HT1080 (cell line): Measurements from ENCODE around the gene RALGPS2. TPM values are rescaled to one million over a fixed set of nuclear protein-coding genes. Genes with fewer than 3 reads are reported as not detected.

Experiments
- DNase-seq: peaks from one replicate; pipeline ENCODE4 v3.0.0-alpha.2; 2015; ENCODE audit warnings: low read depth
- total RNA-seq: library from RNA; depleted of rRNA; stranded (reverse); fragments of >200 nt; shearing (Covaris generic); gene quantifications from 2 replicates; pipeline ENCODE4 v1.2.3, GENCODE V29; 2014

The RALGPS2 gene
- total RNA-seq, 1 experiment from 2014 or later: 9.4 TPM

DNA sequence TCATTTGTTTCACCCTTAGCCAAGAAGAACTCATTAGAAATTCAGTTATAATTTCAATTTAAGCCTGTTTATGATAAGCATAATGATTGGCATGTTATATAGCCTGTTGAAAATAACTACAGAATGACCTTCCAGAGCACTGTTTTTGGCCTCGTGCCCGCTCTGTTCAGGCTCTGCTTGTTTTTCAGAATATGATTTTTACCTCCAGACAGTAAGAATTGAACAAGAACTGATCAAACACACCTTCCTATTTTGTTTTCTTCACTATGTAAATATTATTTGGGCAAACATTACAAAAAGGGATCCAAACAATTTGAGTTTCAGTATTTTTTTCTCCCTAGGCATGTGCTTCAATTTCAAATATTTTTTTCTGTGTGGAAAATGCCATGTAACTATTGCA lies 193.9 kb downstream of the RALGPS2 start:
- no peak for DNase-seq

DNA sequence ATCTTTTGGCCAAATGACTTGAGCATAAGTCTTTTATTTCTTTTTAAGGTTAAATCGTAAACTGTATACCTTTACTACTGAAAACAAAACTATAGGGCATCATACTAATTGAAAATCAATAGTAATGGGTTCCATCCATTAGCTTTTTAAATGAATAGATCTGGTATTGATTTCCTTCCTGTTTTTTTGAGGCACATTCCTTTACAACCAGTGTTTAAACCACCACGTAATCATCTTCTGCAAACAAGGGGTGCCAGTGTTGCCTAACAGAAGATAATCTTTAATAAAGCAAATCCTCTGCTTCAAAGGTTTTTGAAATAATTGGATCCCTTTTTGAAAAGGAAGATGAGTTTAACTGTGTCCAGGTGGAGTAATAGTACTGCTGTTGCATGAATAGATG lies 194.5 kb downstream of the RALGPS2 start:
- no peak for DNase-seq

DNA sequence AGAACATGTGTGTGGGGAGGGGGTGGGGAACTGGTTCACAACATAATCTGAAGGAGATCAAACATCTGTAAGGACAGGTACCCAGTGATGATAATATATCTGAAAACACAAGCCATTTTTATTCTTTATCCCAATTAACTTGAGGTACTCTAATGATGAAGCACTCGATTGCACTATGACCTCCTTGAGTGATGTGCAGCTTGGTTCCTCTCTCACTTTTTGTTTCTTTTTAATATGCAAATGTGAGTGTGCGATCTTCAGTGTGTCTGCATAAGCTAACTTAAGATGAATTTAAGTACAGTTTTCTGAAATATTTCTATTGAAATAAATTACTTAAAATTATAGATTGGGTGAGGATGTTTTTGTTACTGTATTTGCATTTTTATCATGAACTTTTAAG lies 196.5 kb downstream of the RALGPS2 start:
- DNase-seq: no peak

DNA sequence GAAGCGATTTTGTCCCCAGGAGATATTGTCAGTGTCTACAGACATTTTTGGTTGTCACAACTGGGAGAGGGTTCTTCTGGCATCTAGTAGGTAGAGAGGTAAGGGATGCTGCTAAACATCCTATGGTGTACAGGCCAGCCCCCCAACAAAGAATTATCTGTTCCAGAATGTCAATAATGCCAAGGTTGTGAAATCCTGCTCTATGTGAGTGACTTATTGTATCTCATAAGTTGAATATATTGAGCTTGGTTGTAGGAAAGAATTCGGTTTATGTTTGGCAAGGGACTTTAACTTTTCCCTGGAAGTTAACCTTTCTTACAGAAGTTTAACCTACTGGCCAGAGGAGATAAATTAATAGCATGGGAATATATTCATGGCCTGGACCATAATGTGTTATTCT lies 198.5 kb downstream of the RALGPS2 start:
- DNase-seq: no peak

DNA sequence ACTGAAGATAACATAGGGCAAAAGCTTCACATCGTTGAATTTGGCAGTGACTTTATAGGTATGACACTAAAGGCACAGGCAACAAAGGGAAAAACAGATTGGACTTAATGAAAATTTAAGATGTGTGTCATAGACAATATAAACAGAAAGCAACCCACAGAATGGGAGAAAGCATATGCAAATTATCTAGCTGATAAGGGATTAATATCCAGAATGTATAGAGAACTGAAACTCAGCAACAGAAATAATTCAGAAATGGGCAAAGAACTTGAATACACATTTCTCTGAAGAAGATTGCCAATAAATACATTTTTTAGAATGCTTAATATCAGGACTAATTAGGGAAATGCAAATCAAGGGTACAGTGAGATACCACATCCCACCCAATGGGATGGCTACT lies 201.0 kb downstream of the RALGPS2 start:
- DNase-seq: no peak

DNA sequence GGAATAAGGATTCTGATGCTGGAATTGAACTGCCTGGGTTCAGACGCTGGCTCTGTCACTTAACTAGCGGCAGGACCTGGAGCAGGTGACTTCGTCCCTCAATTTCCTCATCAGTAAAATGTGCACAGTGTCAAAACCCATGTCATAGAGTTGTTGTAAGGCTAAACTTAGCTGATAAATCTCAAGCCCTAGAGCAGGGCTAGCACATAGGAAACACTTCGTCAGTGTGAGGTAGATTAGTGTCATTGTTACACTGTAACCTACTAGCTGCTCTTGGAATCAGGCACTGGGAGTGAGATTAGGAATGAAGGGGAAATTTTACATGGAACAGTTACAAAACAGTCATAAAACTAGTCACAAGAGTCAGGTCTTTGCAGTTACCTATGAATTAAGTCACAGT lies 202.0 kb downstream of the RALGPS2 start:
- DNase-seq: no peak

DNA sequence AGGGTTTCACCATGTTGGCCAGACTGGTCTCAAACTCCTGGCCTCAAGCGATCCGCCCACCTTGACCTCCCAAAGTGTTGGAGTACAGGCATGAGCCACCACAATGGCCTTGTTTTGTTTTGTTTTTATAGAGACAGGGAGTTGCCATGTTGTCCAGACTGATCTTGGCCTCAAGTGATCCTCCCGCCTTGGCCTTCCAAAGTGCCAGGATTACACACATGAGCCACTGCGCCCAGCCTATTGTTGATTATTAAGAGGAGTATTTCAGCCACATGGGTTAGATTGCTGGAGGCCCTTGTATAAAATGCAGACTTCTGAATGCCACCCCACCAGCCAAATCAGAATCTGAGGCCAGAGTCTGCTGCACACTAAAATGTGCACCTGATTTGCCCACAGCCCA lies 203.0 kb downstream of the RALGPS2 start:
- no peak for DNase-seq

DNA sequence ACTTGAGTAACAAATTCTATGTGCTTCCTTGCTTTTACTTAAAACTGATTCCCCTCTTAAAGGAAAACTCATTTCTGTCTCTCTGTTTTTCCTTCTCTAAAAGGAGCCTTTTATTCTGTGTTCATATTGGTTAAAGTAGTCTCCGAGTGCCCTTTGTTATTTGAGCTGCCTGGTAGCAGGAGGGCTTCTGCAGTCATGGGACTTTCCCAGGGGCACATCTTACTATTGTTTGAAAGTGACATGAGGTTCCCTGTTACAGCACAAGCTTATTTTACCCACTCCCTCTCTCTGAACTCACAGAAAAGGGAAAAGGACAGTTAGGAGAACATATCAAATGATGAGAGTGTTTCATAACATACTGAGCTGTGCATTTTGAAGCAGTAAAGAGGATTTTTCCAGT lies 203.9 kb downstream of the RALGPS2 start:
- no peak for DNase-seq

DNA sequence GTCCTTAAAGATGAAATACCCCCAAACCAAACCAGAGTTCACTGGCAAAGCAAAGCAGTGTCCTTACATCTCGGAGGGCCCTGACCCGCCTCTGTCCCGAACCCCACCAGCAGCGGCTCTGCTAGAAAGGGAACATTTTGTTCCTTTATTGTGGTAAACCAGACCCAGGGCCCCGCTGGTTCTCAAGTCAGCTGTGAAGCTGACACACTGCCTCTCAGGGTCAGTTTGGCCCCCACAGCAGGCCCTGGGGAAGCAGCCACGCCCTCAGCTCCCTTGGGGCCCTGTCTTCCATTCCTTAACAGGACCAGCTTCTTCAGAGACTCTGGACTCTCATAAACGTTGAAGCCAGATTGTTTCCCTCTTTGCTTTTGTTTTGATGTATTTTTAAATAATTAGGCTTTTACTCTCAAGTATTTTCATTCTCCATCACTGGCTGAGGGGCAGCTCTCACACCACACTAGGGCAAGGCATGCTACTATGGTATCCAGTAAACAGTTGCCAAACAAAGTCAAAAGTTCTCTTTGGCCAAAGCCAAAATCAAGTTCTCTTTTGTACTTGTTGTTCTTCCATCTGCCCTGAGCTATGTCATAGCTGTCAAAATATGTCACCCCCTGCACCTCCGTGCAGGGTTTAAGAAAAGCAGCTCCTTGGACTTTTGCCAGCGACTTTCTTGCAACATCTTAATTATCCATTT lies 207.0 kb downstream of the RALGPS2 start:
- no peak for DNase-seq

DNA sequence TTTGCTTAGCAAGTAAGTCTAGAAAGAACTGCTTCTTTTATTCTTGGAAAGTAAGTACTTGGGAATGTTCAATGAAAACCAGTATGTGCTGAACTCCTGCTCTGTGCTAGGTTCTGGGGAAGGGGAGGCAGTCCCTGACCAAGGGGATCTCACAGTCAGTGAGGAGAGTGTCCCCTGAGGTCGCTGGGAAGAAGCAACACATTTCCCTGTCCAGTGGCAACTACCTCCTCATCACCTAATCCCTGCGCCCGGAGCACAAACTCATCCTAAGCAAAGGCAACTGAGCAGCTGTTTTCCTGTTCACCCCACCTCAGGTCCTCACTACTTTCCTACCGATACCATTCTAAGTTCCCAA lies 207.5 kb downstream of the RALGPS2 start:
- no peak for DNase-seq

DNA sequence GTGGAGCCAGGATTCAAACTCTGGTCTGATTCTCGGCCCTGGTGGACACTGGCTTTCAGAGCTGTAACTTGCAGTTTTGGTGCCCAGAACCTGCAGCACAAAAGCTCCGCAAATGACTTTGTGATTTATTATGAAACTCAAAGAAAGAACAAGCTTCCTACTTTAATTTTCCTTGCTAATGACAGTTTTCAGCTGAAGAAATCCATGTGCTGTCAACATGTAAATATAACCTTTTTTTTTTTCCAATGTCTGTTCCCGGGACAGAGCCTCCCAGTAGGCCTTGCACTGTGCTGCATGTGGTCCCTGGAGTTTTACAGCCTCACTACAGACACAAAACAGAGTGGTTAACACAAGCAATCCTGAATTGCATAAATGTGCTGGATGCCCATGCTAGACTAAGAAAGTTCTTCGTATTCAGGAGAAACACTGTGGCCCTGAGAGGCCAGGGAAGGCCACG lies 208.1 kb downstream of the RALGPS2 start:
- DNase-seq: no peak

DNA sequence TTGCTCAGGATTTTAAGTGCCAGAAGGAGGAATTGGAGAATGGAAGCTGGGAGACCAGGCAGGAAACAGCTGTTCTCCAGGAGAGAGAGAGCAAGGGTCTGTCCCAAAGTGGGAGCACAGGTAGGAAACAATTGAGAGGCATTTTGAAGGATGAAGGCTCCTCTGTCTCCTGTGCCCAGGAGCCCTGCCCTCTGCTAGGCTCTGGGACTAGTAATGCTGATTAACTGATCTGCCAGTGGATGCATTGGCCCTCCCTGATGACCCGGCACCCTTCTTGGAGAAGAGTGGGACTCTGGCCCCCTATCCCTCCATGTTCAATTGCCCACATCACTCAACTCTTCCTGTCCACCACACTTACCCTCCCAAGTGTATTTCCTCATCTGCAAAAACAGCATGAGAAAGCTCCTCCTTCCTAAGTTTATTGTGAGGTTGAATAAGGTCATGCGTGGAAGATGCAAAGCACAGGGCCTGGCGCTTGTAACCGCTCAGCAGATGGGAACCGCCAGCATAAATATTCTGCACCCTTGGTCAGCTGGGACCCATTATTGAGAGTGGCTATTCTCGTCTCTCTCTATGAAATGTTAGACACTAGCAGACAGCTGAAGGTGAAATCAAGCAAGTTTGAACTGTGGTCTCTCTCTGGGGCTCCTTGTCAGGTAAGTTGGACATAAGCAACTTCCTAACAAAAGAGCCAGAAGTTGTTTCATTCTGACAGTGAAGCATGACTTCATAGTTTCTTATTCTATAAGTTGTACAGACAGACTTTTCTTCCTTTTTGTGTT lies 208.9 kb downstream of the RALGPS2 start:
- no peak for DNase-seq

DNA sequence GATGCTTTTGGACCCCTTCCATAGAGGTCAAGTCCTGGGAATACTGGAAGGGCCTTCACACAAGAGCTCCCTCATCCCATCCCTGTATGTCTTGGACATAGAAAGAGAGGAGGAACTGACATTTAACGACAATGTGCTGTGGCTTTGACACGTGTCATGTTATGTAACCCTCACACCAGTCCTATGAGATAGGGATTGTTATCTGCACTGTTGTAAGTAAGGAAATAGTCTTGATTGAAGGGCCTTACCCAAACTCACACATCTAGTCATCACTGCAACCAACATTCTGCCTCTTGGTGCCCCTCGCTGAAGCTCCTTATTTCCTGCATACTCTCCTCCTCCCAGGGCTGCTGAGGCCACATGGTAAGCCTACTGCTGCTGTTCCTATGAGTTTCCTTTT lies 209.5 kb downstream of the RALGPS2 start:
- DNase-seq: no peak

DNA sequence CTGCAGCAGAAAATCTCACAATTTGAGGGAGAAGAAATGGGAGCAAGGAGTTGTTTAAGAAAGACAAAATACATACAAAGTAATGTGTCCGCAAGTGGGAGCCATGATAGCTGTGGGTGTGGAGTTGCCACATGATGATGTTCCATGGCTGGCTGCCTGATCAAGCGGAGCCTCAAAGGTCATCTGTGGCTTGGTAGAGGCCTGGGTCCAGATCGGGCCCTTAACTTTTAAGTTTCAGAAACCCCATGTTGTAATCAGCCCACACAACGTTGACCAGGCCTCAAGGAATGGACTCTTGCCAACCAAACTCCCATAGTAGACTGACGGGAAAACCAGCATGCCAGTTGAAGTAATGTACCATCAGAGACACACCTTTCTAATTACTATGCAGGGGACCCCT lies 210.6 kb downstream of the RALGPS2 start:
- DNase-seq: no peak

DNA sequence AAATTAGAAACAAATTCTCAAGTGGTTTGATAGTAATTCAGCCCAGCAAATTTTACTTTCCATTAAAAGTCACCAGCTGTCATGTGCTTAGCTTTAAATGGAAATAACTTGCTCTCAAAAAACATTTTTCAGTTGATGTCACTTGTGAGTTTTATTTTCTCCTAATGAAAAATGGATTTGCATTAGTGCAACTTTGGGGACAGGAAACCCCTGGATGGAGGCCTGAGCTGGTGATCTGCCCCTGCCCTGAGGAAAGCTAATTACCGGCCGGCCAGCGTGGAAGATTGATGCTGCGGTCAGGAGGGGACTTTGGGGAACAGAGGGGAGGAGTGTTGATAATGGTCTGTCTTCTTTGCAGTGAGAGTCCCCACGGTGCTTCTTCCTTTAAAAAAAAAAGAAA lies 212.7 kb downstream of the RALGPS2 start:
- DNase-seq: no peak

DNA sequence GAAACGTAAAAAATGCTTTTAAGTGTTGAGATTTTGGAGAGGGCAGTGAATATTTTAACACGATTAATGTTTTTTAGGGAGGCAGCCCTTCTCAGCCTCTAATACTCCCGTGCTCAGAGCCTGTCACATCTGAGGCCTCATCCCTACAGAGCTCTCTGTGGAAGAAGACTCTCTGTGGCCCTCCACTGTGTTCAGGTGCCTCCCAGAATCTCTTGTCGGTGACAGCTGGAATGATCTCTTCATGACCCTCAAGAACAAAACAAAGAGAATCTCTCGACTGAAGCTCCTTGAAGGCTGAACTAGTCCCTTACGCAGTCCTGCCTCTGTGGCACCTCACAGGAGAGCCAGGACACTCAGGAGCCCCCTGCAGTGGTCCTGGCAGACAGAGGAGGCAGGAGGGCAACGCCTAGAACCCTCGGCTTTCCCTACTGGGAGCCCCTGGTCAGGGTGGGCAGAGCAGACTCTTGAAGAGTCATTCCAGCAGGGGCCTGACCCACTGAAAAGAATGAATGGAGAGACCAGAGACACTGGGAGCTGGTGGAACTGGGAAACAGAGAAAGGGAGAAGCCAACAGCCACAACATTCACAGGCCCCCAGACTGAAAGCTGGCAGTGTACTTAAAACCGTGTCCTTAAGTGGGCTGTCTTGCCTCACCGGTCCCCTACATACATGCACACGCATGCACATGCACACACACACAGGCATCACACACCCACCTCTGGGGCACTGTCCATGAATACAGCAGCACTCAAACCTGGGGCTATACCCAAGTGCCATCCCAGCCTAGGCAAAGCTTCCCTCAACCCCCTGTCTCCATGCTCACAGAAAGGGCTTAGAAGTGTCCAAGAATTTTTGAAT lies 213.3 kb downstream of the RALGPS2 start:
- DNase-seq: no peak

DNA sequence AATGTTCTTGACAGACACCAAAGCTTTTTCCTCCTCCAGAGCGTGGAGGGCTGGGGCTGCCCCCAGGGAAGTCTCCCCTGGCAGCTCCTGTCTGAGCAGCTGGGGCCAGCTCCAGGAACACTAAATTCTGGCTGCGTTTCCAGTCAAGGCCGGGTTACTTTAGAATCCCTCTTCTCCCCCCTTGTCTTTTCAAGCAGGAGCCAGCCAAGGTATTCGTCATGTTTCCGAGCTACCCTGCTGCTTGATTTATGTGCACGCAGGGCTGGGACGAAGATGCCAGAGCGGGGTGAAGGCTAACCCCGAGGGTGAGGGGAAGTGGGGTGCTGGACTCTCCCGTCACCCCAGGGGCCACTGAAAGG lies 213.9 kb downstream of the RALGPS2 start:
- DNase-seq: no peak

DNA sequence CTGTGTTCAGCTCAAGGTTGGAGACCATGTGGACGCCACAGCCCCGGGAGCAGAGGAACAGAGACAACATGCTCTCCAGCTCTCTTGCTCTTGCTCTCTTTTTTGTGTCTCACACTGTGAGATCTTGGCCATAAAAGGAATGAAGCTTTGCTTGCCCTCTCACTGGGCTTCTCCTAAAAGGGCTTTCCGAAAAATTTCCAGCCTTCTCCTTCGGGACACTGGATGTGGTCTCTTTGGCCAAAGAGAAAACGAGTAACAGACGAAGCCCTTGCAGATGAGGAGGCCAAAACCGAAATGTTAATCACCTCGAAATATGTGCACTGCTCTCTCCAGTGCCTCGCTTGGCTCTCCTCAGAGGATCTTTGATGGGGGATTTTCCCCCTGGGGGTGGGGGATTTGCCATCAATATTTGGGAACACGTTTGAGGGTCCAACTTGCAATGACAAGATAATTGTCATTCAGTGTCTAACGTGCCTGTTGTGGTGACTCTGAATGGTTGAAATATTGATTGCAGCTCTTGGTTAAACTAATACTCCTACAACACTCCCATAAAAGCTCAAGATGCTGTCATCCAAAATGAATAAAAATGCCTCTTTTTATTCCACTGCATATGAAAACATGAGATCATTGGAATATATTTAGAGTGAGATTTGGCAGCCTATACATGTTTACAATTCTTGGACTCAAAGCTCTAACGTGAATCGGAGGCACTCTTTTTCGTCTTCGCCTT lies 214.5 kb downstream of the RALGPS2 start:
- no peak for DNase-seq

DNA sequence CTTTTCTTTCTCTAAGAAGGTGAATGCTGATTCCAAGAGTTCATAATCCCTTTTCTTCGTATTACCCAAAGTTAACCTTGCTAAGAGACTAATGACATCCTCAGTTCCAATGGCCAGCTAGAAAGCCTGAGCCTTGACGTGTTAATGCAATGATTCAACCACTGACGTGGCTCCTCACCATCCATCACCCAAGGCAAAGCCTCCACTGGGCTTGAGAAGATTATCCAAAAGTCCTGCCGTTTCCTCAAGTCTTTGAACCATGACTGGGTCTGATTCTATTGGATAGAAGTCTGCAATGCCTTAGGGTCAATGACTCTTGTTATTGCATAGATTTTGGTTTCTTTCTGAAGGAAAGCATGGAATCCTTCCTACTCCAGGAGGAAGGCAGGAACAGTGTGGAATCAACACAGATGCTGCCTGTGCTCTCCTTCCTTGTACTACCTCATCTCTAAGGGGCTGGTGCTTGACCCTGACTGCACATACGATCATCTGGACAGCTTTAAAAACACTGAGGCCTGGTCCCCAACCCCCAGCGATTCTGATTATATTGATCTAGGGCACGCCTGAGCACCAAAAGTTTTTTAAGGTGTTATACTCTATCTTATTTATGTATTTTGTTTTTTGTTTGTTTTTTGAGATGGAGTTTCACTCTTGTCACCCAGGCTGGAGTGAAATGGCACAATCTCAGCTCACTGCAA lies 215.2 kb downstream of the RALGPS2 start:
- DNase-seq: no peak

DNA sequence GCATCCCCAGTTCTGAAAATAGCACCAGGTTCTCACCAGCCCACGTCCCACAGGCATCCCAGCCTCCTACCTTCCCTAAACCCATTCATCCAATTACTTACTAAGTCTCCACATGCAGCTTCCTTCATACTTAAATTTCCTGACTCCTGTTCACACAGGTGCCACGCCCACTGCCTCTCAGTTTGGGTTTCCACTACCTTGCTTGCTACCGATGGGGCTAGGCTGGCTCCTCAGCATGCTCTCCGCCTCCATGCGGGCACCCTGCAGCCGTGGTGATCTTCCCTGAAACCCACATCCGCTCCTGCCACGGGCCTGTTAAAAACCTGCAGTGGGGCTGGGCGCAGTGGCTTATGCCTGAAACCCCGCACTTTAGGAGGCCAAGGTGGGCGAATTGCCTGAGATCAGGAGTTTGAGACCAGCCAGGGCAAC lies 216.2 kb downstream of the RALGPS2 start:
- no peak for DNase-seq

DNA sequence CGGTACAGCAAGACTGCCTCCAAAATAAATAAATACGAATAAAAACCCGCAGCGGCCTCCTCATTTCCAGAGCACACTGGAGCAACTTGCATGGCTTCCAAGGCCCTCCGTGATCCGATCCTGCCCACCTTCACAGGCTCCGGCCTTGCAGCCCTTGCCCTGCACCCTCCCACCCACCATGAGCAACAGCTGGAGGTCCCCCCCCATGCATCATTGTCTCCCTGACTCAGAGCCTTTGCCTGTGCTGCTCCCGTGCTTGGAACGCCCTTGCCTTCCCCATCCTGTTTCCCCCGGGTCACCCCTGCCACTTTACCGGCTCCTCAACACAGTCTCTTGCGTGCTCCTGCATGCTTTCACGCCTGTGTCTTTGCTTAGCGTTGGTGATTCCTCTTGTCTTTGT lies 216.8 kb downstream of the RALGPS2 start:
- DNase-seq: no peak
